ENCODE measurements around the gene PRKAR1B. TPM values are rescaled to one million over a fixed set of nuclear protein-coding genes. Genes with fewer than 3 reads are reported as not detected.

Gene PRKAR1B
- total RNA-seq, 3 donors from 2014 or later = 38.8 to 58.6 (median 49.9) TPM

DNA sequence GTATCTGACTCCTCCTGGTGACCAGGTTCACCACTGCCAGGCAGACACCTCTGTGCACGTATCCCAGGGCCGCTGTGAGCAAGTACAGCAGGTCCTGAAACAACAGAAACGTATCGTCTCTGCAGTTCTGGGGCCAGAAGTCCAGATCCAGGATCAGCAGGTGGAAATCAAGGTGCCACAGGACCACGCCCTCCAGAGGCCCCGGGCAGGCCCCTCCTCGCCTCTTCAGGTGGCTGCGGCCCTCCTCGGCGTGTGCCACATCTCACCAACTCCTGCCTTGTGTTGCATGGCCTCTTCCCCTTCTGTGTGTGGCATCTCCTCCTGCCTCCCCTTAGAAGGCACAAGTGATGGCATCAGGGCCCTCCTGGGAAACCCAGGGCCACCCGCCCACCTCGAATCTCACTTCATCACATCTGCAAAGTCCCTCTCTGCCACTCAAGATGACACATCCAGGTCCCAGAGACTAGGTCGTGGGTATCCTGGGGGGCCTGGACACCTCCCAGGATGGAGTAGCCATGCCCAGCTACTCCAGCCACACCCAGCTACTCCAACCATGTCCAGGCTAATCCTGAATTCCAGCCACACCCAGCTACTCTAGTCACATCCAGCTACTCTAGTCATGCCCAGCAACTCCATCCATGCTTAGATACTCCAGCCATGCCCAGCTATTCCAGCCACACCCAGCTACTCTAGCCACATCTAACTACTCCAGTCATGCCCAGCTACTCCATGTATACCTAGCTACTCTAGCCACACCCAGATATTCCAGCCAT is 53.2 kb downstream of the PRKAR1B start:
- no peak for ATAC-seq
- Mint-ChIP-seq H3K9me3 (peaks cover 12% of the 10 kb centered on the region), H3K4me1 (ENCODE audit: low read depth) (no peaks in the 10 kb centered on the region), H3K36me3 (ENCODE audit: insufficient read depth) (peaks cover 12% of the 10 kb centered on the region), H3K27me3 (ENCODE audit: low read depth) (no peaks in the 10 kb centered on the region), H3K4me3 (no peak overlapping the region)
- no peak for DNase-seq

DNA sequence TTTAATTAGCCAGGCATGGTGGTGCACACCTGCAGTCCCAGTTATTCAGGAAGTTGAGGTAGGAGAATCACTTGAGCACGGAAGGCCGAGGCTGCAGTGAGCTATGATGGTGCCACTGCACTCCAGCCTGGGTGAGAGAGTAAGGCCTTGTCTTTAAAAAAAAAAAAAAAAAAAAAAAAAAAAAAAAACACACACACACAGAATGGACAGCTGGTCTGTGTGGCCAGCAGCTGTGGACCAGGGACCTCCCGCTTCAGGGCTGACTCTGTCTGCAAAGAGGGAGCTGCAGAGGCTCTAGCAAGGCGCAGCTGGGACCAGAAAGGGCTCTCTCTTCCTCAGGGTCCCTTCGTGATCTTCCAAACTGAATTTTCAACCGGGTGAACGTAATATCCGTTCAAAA is 54.2 kb downstream of the PRKAR1B start:
- no peak for DNase-seq
- ATAC-seq = no peak
- Mint-ChIP-seq H3K36me3 (ENCODE audit: insufficient read depth) (peaks cover 11% of the 10 kb centered on the region), H3K27me3 (ENCODE audit: low read depth) (no peaks in the 10 kb centered on the region), H3K4me3 (no peak overlapping the region), H3K9me3 (peaks cover 15% of the 10 kb centered on the region), H3K4me1 (ENCODE audit: low read depth) (peaks cover 4% of the 10 kb centered on the region)

GRCh38 chr7:671415-672042 is 55.6 kb downstream of the PRKAR1B start:
- Mint-ChIP-seq H3K36me3 (ENCODE audit: insufficient read depth) (peaks cover 11% of the 10 kb centered on the region), H3K4me3 (no peak overlapping the region), H3K9me3 (peaks cover 15% of the 10 kb centered on the region), H3K4me1 (ENCODE audit: low read depth) (peaks cover 4% of the 10 kb centered on the region), H3K27me3 (ENCODE audit: low read depth) (no peaks in the 10 kb centered on the region)
- no peak for ATAC-seq
- DNase-seq = no peak

DNA sequence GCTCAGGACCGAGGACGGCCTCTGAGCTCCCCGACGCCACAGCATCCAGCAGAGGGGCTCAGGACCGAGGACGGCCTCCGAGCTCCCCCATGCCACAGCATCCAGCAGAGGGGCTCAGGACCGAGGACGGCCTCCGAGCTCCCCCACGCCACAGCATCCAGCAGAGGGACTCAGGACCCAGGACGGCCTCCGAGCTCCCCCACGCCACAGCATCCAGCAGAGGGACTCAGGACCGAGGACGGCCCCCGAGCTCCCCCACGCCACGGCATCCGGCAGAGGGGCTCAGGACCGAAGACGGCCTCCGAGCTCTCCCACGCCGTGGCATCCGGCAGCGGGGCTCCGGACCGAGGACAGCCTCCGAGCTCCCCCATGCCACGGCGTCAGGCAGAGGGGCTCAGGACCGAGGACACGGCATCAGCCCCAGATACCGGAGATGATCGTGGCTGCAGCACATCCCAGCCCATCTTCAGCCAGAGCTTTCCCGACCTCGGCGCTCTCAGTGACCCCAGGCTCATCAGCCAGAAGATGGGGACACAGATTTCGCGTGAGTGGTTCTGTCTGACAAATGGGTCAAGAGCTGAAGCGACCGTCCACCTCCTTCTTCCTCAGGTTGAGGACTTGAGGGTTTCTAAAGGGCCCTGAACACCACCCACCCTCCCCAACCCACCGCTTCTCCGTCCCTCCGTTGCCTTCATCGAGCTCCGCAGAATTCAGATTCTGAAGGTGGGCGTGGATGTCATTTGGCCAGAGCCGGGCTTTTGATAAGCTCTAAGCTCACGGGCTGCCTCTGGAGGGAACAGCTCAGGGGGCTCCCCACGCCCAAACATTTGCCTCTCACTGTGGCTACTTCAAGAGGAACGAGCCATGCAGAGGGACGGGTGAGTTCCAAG is 56.3 kb downstream of the PRKAR1B start:
- ATAC-seq (no peak), DNase-seq (no peak)
- H3K4me3 Mint-ChIP-seq = no peak overlapping the region
- peaks cover 11% of the 10 kb centered on the region for H3K36me3 Mint-ChIP-seq (ENCODE audit: insufficient read depth)
- peaks cover 4% of the 10 kb centered on the region for H3K4me1 Mint-ChIP-seq (ENCODE audit: low read depth)
- no peaks in the 10 kb centered on the region for H3K27me3 Mint-ChIP-seq (ENCODE audit: low read depth)
- peaks cover 15% of the 10 kb centered on the region for H3K9me3 Mint-ChIP-seq

- Mint-ChIP-seq H3K36me3 (ENCODE audit: insufficient read depth) (peaks cover 2% of the 10 kb centered on the region), H3K9me3 (peaks cover 5% of the 10 kb centered on the region), H3K27me3 (ENCODE audit: low read depth) (no peaks in the 10 kb centered on the region), H3K4me3 (no peak overlapping the region), H3K4me1 (ENCODE audit: low read depth) (peaks cover 4% of the 10 kb centered on the region)
- DNase-seq = no peak
- no peak for ATAC-seq
Observed at GRCh38 chr7:668958-669357, 58.1 kb downstream of the PRKAR1B start.

GRCh38 chr7:668139-668931 is 58.7 kb downstream of the PRKAR1B start:
- Mint-ChIP-seq H3K9me3 (peaks cover 5% of the 10 kb centered on the region), H3K36me3 (ENCODE audit: insufficient read depth) (peaks cover 2% of the 10 kb centered on the region), H3K4me1 (ENCODE audit: low read depth) (peaks cover 4% of the 10 kb centered on the region), H3K4me3 (no peak overlapping the region), H3K27me3 (ENCODE audit: low read depth) (no peaks in the 10 kb centered on the region)
- ATAC-seq (peak in 1 of 2 donors; percentile 20), DNase-seq (no peak)

DNA sequence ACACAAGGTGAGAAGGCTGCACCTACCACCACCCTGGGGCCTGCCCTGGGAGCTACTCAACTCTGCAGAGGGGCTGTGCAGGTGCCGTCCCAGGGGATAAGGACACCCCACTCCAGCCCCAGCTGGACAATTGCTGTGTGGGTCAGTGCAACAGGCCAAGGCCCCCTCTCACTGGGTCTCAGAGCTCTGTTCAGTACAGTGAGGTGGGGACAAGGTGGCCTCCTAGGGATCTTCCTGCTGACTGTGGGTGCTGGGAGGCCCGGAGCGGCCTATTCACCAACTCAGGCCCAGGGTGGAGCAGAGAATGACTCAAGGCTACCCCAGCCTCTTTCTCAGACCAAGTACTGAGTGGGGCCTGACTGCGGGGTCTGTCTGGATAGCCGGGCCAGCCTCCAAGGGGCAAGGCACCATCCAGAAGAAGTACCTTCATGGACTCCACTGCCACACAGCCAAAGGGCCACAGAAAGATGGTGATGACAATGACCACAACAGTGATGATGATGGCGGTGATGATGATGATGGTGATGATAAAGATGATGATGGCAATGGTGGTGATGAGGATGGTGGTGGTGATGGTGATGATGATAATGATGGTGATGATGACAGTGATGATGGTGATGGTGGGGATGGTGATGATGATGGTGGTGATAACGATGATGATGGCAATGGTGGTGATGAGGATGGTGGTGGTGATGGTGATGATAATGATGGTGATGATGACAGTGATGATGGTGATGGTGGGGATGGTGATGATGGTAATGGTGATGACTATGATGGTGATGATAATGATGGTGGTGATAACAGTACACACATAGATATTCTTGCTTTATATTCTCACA is 60.4 kb downstream of the PRKAR1B start:
- peaks cover 8% of the 10 kb centered on the region for H3K4me1 Mint-ChIP-seq (ENCODE audit: low read depth)
- no peak for DNase-seq
- H3K4me3 Mint-ChIP-seq = no peak overlapping the region
- no peaks in the 10 kb centered on the region for H3K27me3 Mint-ChIP-seq (ENCODE audit: low read depth)
- H3K36me3 Mint-ChIP-seq (ENCODE audit: insufficient read depth) = peaks cover 2% of the 10 kb centered on the region
- H3K9me3 Mint-ChIP-seq = peaks cover 5% of the 10 kb centered on the region
- ATAC-seq = no peak

- peaks cover 5% of the 10 kb centered on the region for H3K9me3 Mint-ChIP-seq
Observed at GRCh38 chr7:665736-666453, 61.2 kb downstream of the PRKAR1B start.

DNA sequence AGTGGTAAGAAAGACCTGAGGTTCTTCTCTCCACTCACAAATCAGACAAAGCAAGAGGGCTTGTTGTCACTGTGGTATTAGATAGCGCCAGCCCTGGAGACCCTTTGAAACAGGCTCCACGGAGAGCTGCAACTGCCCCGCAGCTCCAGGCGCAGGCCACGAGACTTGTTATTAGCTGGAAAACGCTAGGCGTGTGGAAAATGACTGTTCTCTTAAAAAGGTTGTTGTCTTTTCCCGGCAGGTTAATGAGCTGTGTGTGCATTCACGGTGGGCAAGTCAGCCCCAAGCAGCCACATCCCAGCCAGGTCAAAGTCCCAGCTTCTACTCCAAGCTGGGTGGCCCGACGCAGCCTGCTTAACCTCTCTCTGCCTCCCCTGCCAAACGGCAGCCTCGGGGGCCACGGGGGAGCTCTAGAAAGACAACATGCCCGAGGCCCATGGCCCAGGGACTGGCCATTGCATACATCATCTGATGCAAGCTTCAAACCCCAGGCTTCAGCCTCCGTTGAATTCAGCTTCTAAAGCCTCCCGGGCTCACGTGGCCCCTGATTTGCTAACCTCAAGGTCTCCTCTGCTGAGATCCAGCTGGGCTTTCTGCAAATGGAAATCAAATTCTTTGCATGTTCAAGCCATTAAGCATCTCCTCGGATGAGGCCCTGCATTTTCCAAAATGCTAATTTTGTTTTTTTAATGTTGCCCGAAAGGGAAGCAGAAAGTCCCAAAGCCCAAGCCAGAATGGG is 61.9 kb downstream of the PRKAR1B start:
- peaks cover 8% of the 10 kb centered on the region for H3K4me1 Mint-ChIP-seq (ENCODE audit: low read depth)
- no peaks in the 10 kb centered on the region for H3K27me3 Mint-ChIP-seq (ENCODE audit: low read depth)
- H3K36me3 Mint-ChIP-seq (ENCODE audit: insufficient read depth) = peaks cover 2% of the 10 kb centered on the region
- DNase-seq (no peak), ATAC-seq (no peak)
- no peak overlapping the region for H3K4me3 Mint-ChIP-seq
- peaks cover 5% of the 10 kb centered on the region for H3K9me3 Mint-ChIP-seq

More at GRCh38 chr7:665736-666453, 61.2 kb downstream of the PRKAR1B start:
- DNase-seq (no peak), ATAC-seq (no peak)
- H3K36me3 Mint-ChIP-seq (ENCODE audit: insufficient read depth) = peaks cover 2% of the 10 kb centered on the region
- no peak overlapping the region for H3K4me3 Mint-ChIP-seq
- H3K27me3 Mint-ChIP-seq (ENCODE audit: low read depth) = no peaks in the 10 kb centered on the region
- H3K4me1 Mint-ChIP-seq (ENCODE audit: low read depth) = peaks cover 8% of the 10 kb centered on the region

DNA sequence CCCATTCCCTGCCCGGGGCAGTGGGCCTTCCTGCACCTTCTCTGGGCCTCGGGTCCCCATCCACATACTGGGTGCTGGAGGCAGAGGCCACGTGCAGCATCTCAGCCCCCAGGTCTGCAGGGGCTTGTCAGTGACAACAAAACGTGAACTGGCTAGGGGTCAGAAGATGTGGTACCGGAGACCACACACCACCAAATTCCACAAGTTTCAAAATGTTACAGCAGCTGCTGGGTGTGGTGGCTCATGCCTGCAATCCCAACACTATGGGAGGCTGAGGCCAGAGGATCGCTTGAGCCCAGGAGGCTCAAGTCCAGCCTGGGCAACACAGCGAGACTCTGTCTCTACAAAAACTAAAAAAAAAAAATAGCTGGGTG is 62.7 kb downstream of the PRKAR1B start:
- H3K4me3 Mint-ChIP-seq = no peak overlapping the region
- ATAC-seq = no peak
- H3K36me3 Mint-ChIP-seq (ENCODE audit: insufficient read depth) = peaks cover 2% of the 10 kb centered on the region
- no peak for DNase-seq
- H3K9me3 Mint-ChIP-seq = peaks cover 5% of the 10 kb centered on the region
- H3K4me1 Mint-ChIP-seq (ENCODE audit: low read depth) = peaks cover 8% of the 10 kb centered on the region
- H3K27me3 Mint-ChIP-seq (ENCODE audit: low read depth) = no peaks in the 10 kb centered on the region

DNA sequence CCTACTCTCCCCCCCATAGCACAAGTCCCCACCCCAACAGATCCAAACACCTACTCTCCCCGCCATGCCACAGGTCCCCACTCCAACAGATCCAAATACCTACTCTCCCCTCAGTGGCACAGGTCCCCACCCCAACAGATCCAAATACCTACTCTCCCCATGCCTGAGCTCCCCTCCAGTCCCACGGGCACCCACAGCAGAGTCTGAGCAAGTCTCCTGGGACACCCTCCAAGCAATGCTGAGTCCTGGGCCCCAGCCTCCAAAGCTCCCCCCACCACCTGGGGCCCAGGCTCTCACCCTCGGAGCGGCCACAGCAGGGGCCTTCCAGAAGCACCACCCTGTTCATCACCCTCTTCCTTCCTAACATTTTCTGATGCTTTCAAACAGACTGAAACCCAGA is 64.5 kb downstream of the PRKAR1B start:
- no peaks in the 10 kb centered on the region for H3K27me3 Mint-ChIP-seq (ENCODE audit: low read depth)
- no peak for DNase-seq
- peaks cover 6% of the 10 kb centered on the region for H3K36me3 Mint-ChIP-seq (ENCODE audit: insufficient read depth)
- no peak for ATAC-seq
- H3K4me3 Mint-ChIP-seq = no peak overlapping the region
- H3K4me1 Mint-ChIP-seq (ENCODE audit: low read depth) = peaks cover 4% of the 10 kb centered on the region
- peaks cover 3% of the 10 kb centered on the region for H3K9me3 Mint-ChIP-seq

DNA sequence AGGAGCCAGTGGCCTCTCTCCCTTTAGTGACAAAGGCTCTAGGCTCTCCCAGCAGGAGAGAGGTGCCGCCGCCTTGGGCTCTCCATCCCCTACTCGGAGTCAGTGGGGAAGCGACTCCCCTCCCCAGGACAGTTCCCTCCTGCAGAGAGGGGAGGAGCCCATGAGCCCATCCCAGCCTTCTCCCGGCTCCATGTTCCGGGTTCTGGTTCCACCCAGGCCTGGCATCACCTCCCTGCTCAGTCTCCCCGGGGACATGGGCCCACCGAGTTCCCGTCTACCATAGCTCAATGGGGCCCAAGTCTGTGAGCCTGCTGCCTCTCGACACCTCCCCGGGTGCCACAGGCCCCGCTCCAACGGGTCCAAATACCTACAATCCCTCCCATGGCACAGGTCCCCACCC is 67.1 kb downstream of the PRKAR1B start:
- no peaks in the 10 kb centered on the region for H3K27me3 Mint-ChIP-seq (ENCODE audit: low read depth)
- no peak overlapping the region for H3K4me3 Mint-ChIP-seq
- ATAC-seq (no peak), DNase-seq (no peak)
- H3K36me3 Mint-ChIP-seq (ENCODE audit: insufficient read depth) = peaks cover 6% of the 10 kb centered on the region
- peaks cover 4% of the 10 kb centered on the region for H3K4me1 Mint-ChIP-seq (ENCODE audit: low read depth)
- H3K9me3 Mint-ChIP-seq = peaks cover 3% of the 10 kb centered on the region
